ENCODE data around the gene GRIK3.

Gene GRIK3

GRCh38 chr1:36953061-36953460 lies 81.3 kb downstream of the GRIK3 start:
- Mint-ChIP-seq H3K4me3 (no peak overlapping the region), H3K27ac (no peak overlapping the region), H3K4me1 (no peaks in the 10 kb centered on the region), H3K9me3 (no peaks in the 10 kb centered on the region), H3K27me3 (peaks cover 8% of the 10 kb centered on the region)
- DNase-seq (no peak), ATAC-seq (no peak)

- H3K4me1 Mint-ChIP-seq, result no peaks in the 10 kb centered on the region
- H3K27ac Mint-ChIP-seq, result peak overlapping the region in 1 of 2 donors; percentile 39
- H3K9me3 Mint-ChIP-seq, result no peaks in the 10 kb centered on the region
- DNase-seq (no peak), ATAC-seq (no peak)
- H3K27me3 Mint-ChIP-seq, result peaks cover 20% of the 10 kb centered on the region
- H3K4me3 Mint-ChIP-seq, result no peak overlapping the region
Observed at GRCh38 chr1:36951761-36952160, 82.6 kb downstream of the GRIK3 start.

- H3K4me3 Mint-ChIP-seq, result no peak overlapping the region
- H3K9me3 Mint-ChIP-seq, result no peaks in the 10 kb centered on the region
- peak overlapping the region; percentile 17 to 39 for H3K27ac Mint-ChIP-seq
- no peak for DNase-seq
- ATAC-seq, result no peak
- peaks cover 22% of the 10 kb centered on the region for H3K27me3 Mint-ChIP-seq
- H3K4me1 Mint-ChIP-seq, result no peaks in the 10 kb centered on the region
Observed at GRCh38 chr1:36951292-36951750, 83.0 kb downstream of the GRIK3 start.

- no peak for ATAC-seq
- no peak overlapping the region for H3K27ac Mint-ChIP-seq
- peaks cover 25% of the 10 kb centered on the region for H3K27me3 Mint-ChIP-seq
- no peaks in the 10 kb centered on the region for H3K4me1 Mint-ChIP-seq
- no peaks in the 10 kb centered on the region for H3K9me3 Mint-ChIP-seq
- H3K4me3 Mint-ChIP-seq, result no peak overlapping the region
- no peak for DNase-seq
Observed at GRCh38 chr1:36950604-36951291, 83.6 kb downstream of the GRIK3 start.

- H3K4me3 Mint-ChIP-seq, result no peak overlapping the region
- ATAC-seq (no peak), DNase-seq (no peak)
- H3K9me3 Mint-ChIP-seq, result no peaks in the 10 kb centered on the region
- H3K27ac Mint-ChIP-seq, result no peak overlapping the region
- peaks cover 37% of the 10 kb centered on the region for H3K27me3 Mint-ChIP-seq
- H3K4me1 Mint-ChIP-seq, result no peaks in the 10 kb centered on the region
Observed at GRCh38 chr1:36948606-36949005, 85.7 kb downstream of the GRIK3 start.

GRCh38 chr1:36948147-36948546 lies 86.2 kb downstream of the GRIK3 start:
- DNase-seq (no peak), ATAC-seq (no peak)
- Mint-ChIP-seq H3K4me3 (no peak overlapping the region), H3K9me3 (no peaks in the 10 kb centered on the region), H3K27me3 (peaks cover 37% of the 10 kb centered on the region), H3K27ac (peak overlapping the region in 1 of 2 donors; percentile 63), H3K4me1 (no peaks in the 10 kb centered on the region)

GRCh38 chr1:36947384-36947783 lies 86.9 kb downstream of the GRIK3 start:
- H3K9me3 Mint-ChIP-seq, result no peaks in the 10 kb centered on the region
- no peaks in the 10 kb centered on the region for H3K4me1 Mint-ChIP-seq
- no peak for DNase-seq
- H3K27me3 Mint-ChIP-seq, result peaks cover 37% of the 10 kb centered on the region
- H3K27ac Mint-ChIP-seq, result no peak overlapping the region
- no peak overlapping the region for H3K4me3 Mint-ChIP-seq
- no peak for ATAC-seq

GRCh38 chr1:36944883-36945282 lies 89.4 kb downstream of the GRIK3 start:
- Mint-ChIP-seq H3K4me1 (no peaks in the 10 kb centered on the region), H3K4me3 (no peak overlapping the region), H3K9me3 (no peaks in the 10 kb centered on the region), H3K27ac (no peak overlapping the region), H3K27me3 (peaks cover 41% of the 10 kb centered on the region)
- DNase-seq, result no peak
- no peak for ATAC-seq

- no peak overlapping the region for H3K4me3 Mint-ChIP-seq
- no peaks in the 10 kb centered on the region for H3K9me3 Mint-ChIP-seq
- no peak overlapping the region for H3K27ac Mint-ChIP-seq
- DNase-seq, result no peak
- H3K27me3 Mint-ChIP-seq, result peaks cover 41% of the 10 kb centered on the region
- H3K4me1 Mint-ChIP-seq, result no peaks in the 10 kb centered on the region
- ATAC-seq, result no peak
Observed at GRCh38 chr1:36942148-36942547, 92.2 kb downstream of the GRIK3 start.

- H3K27me3 Mint-ChIP-seq, result peaks cover 36% of the 10 kb centered on the region
- H3K9me3 Mint-ChIP-seq, result no peaks in the 10 kb centered on the region
- no peak overlapping the region for H3K4me3 Mint-ChIP-seq
- DNase-seq, result no peak
- H3K27ac Mint-ChIP-seq, result no peak overlapping the region
- no peak for ATAC-seq
- H3K4me1 Mint-ChIP-seq, result no peaks in the 10 kb centered on the region
Observed at GRCh38 chr1:36941316-36941978, 92.9 kb downstream of the GRIK3 start.

GRCh38 chr1:36938819-36939218 lies 95.5 kb downstream of the GRIK3 start:
- Mint-ChIP-seq H3K9me3 (no peaks in the 10 kb centered on the region), H3K27me3 (peaks cover 27% of the 10 kb centered on the region), H3K4me1 (no peaks in the 10 kb centered on the region), H3K27ac (no peak overlapping the region), H3K4me3 (no peak overlapping the region)
- ATAC-seq (no peak), DNase-seq (no peak)

GRCh38 chr1:36937371-36937770 lies 96.9 kb downstream of the GRIK3 start:
- H3K4me3 Mint-ChIP-seq, result no peak overlapping the region
- DNase-seq, result no peak
- no peak for ATAC-seq
- H3K27me3 Mint-ChIP-seq, result peaks cover 27% of the 10 kb centered on the region
- no peak overlapping the region for H3K27ac Mint-ChIP-seq
- no peaks in the 10 kb centered on the region for H3K4me1 Mint-ChIP-seq
- no peaks in the 10 kb centered on the region for H3K9me3 Mint-ChIP-seq

- DNase-seq (no peak), ATAC-seq (no peak)
- H3K4me3 Mint-ChIP-seq, result no peak overlapping the region
- no peaks in the 10 kb centered on the region for H3K9me3 Mint-ChIP-seq
- no peak overlapping the region for H3K27ac Mint-ChIP-seq
- no peaks in the 10 kb centered on the region for H3K4me1 Mint-ChIP-seq
- peaks cover 14% of the 10 kb centered on the region for H3K27me3 Mint-ChIP-seq
Observed at GRCh38 chr1:36934061-36934460, 100.3 kb downstream of the GRIK3 start.

- DNase-seq (no peak), ATAC-seq (no peak)
- no peaks in the 10 kb centered on the region for H3K9me3 Mint-ChIP-seq
- H3K4me3 Mint-ChIP-seq, result no peak overlapping the region
- peaks cover 2% of the 10 kb centered on the region for H3K27me3 Mint-ChIP-seq
- H3K4me1 Mint-ChIP-seq, result no peaks in the 10 kb centered on the region
- H3K27ac Mint-ChIP-seq, result no peak overlapping the region
Observed at GRCh38 chr1:36927826-36928225, 106.5 kb downstream of the GRIK3 start.

- Mint-ChIP-seq H3K27ac (no peak overlapping the region), H3K4me1 (no peaks in the 10 kb centered on the region), H3K4me3 (no peak overlapping the region), H3K9me3 (no peaks in the 10 kb centered on the region), H3K27me3 (peaks cover 23% of the 10 kb centered on the region)
- no peak for DNase-seq
- no peak for ATAC-seq
Observed at GRCh38 chr1:36925251-36925650, 109.1 kb downstream of the GRIK3 start.

GRCh38 chr1:36924282-36924811 lies 110.0 kb downstream of the GRIK3 start:
- no peaks in the 10 kb centered on the region for H3K9me3 Mint-ChIP-seq
- DNase-seq, result peak; percentile 20 to 31
- no peaks in the 10 kb centered on the region for H3K4me1 Mint-ChIP-seq
- ATAC-seq, result no peak
- no peak overlapping the region for H3K27ac Mint-ChIP-seq
- no peak overlapping the region for H3K4me3 Mint-ChIP-seq
- peaks cover 24% of the 10 kb centered on the region for H3K27me3 Mint-ChIP-seq
